Mammary microvascular endothelial cell (primary cell): Measurements from ENCODE around the gene CALU. TPM values are rescaled to one million over a fixed set of nuclear protein-coding genes. Genes with fewer than 3 reads are reported as not detected.

Experiments used
- total RNA-seq: library from RNA; depleted of rRNA; stranded (reverse); fragments of >200 nt; gene quantifications from 2 replicates; pipeline ENCODE4 v1.2.3, GENCODE V29; 2015

The CALU gene
- total RNA-seq: 250 TPM in 2 replicates

GRCh38 chr7:128739048-128739962, at the start of gene CALU:
TSS of gene CALU (plus strand) at chr7:128739359. CDS start at chr7:128748584, 9,225 bp downstream.

GRCh38 chr7:128775744-128776474, 36.8 kb downstream of the CALU start, which contains the start of gene OPN1SW:
TSS of gene OPN1SW (minus strand) at chr7:128775794. CDS start at chr7:128775781, 13 bp downstream.

DNA sequence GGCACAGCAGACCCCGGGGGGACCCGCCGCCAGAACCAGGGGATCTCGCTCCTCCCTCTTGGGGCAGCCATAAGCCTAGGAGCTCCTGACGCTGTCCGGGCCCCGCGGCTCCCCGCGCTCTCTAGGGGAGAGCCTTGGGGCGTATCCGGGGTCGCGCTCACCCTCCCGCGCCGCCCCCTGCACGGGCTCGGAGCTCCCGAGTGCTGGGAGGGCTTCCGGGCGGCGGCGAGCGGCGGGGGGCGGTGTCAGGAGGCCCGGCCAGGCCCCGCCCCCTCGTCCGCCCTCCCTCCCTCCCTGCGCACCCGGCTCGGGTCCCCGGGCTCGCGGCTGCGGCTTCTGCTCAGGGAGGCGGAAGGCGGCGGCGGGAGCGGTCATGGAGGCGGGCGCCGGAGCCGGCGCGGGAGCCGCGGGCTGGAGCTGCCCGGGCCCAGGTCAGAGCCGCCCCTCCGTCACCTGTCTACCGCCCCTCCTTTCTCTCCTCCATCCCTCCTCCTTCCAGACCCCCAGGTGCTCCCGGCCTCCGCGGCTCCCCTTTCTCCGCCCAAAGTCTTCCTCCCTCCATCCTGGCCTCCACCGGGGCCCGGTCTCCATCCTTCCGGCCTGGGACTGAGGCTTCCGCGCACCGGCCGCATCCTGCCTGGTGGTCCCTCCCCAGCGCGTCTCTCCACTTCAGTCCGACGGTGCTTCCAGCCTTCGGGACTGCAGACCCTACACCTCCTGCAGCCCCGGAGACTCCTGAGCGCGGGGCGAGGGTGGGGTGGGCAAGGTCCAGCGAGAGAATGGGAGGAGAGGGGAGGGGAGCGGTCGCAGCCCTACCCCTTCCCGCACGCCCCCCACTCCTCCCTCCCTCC, 52.2 kb downstream of the CALU start, which contains the start of gene CCDC136:
CCDC136 (plus strand) TSS at position 848 of the 851 bp plus-strand sequence. CDS start 444 bp downstream, outside the sequence.

Other genes with a start within 250 kb of the CALU start
- gene GARIN1A, start 67.1 kb upstream of the CALU start, total RNA-seq: under 0.01 and 0.07 TPM in 2 replicates
- gene OPN1SW, start 36.4 kb downstream of the CALU start, total RNA-seq: not detected in 2 replicates
- 0.07 and 0.79 TPM in 2 replicates for gene CCDC136, start 52.6 kb downstream of the CALU start, total RNA-seq
- gene FLNC, start 91.0 kb downstream of the CALU start, total RNA-seq: 180 and 210 TPM in 2 replicates
- gene ATP6V1F, start 123.5 kb downstream of the CALU start, total RNA-seq: 128 and 142 TPM in 2 replicates
- gene KCP, start 171.3 kb downstream of the CALU start, total RNA-seq: not detected in 2 replicates
- 0.20 and 2.9 TPM in 2 replicates for gene IRF5, start 198.6 kb downstream of the CALU start, total RNA-seq